VCaP (cell line): Measurements from ENCODE around the gene LCMT2.

Source experiments
- H3K27ac ChIP-seq: fragments of 450-650 bp; 2 replicates; pipeline ENCODE4 v1.5.1; 2017
- TF ChIP-seq, protein P1 (sequence below): fragments of 450-650 bp; conservative IDR thresholded peaks from 2 replicates; pipeline ENCODE4 v1.5.1; 2017; ENCODE audit warnings: mild to moderate bottlenecking, moderate library complexity

The LCMT2 gene

GRCh38 chr15:43361313-43361903, 31.0 kb upstream of the LCMT2 start:
- TF ChIP-seq, protein P1, sequence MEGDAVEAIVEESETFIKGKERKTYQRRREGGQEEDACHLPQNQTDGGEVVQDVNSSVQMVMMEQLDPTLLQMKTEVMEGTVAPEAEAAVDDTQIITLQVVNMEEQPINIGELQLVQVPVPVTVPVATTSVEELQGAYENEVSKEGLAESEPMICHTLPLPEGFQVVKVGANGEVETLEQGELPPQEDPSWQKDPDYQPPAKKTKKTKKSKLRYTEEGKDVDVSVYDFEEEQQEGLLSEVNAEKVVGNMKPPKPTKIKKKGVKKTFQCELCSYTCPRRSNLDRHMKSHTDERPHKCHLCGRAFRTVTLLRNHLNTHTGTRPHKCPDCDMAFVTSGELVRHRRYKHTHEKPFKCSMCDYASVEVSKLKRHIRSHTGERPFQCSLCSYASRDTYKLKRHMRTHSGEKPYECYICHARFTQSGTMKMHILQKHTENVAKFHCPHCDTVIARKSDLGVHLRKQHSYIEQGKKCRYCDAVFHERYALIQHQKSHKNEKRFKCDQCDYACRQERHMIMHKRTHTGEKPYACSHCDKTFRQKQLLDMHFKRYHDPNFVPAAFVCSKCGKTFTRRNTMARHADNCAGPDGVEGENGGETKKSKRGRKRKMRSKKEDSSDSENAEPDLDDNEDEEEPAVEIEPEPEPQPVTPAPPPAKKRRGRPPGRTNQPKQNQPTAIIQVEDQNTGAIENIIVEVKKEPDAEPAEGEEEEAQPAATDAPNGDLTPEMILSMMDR: no peak

GRCh38 chr15:43360821-43361220, 30.4 kb upstream of the LCMT2 start:
- no peak overlapping the region for H3K27ac ChIP-seq
- TF ChIP-seq, protein P1: no peak

More at GRCh38 chr15:43361313-43361903, 31.0 kb upstream of the LCMT2 start:
- H3K27ac ChIP-seq: no peak overlapping the region

- H3K27ac ChIP-seq: no peak overlapping the region
- TF ChIP-seq, protein P1: no peak
These were observed 22.5 kb upstream of the LCMT2 start for GRCh38 chr15:43352693-43353382.

- TF ChIP-seq, protein P1: no peak
- no peak overlapping the region for H3K27ac ChIP-seq
These were observed 16.7 kb upstream of the LCMT2 start for GRCh38 chr15:43347114-43347513.

DNA sequence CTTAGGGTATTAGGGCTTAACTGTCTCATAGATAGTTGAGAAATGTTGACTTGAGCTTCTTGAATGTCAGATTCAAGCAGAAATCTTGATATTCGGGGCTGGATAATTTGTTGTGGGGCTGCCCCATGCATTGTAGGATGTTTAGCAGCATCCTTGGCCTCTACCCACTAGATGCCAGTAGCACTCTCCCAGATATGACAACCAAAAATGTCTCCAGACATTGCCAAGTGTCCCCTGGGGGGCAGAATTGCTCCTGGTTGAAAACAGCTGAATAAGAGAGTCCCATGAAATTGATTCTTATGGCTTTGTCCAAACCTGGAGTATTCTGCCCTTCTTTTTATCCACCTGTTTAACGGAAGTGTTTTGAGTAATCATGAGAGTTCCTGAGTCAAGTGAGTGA, 15.9 kb upstream of the LCMT2 start:
- no peak overlapping the region for H3K27ac ChIP-seq
- TF ChIP-seq, protein P1: no peak

GRCh38 chr15:43330780-43331087, 361 bp upstream of the LCMT2 start:
- TF ChIP-seq, protein P1: no peak
- H3K27ac ChIP-seq: peak overlapping the region; percentile 80

DNA sequence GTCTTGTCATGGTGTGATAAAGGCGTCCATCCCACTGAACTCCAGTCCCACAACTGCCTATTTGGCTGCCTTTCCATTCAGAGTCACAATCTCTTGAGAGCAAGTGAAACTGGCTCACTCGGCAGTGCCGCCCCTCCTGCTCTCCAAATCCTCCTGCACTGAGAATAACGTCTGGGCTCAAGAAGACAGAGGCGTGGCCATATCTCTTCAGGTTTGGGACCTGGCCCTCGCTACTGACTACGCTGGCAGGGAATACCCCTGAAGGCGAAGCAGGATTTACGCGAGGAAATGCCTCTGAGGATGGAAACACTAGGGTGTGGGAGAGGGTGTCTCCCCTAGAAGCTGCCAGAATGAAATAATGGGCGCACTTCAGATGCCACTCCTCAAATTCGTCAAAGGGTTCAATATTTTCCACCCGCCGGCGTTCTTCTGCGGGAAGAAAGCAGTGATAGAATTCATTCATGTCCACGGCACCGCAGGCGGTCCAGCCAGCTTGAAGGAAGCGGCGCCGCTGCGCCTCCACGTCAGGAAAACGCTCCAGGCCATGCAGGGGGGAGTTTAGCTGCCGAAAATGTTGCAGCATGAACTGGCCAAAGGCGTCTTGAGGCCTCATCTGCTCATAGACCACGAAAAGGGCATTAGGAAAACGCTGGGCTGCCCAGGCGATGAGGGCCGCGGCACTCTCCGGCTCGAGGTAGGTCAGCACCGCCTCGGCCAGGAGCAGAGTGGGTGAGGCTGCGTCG, 985 bp downstream of the LCMT2 start:
- peak overlapping the region; percentile 80 for H3K27ac ChIP-seq
- TF ChIP-seq, protein P1: no peak
